Measurements from ENCODE around the gene MEGF6. TPM values are rescaled to one million over a fixed set of nuclear protein-coding genes. Genes with fewer than 3 reads are reported as not detected.
"Not testable (repeated sequence)": the region's sequence is repeated elsewhere in the genome, so short reads cannot be mapped to it uniquely, and the experiment has no call there.

MEGF6 gene
- total RNA-seq, 2 donors from 2014 or later, result 12.4 to 15.8 TPM

- ATAC-seq (no peak), DNase-seq (no peak)
- intact Hi-C loops (cut with DNase I), result no loop called here
Observed at GRCh38 chr1:3630914-3631313, 19.6 kb upstream of the MEGF6 start.

GRCh38 chr1:3630161-3630611, 18.9 kb upstream of the MEGF6 start:
- ATAC-seq (no peak), DNase-seq (peak; percentile 10)
- intact Hi-C loops (cut with DNase I), result no loop called here

GRCh38 chr1:3629561-3630160, 18.4 kb upstream of the MEGF6 start:
- no peak for DNase-seq
- ATAC-seq, result no peak
- intact Hi-C loops (cut with DNase I), result no loop called here

GRCh38 chr1:3628445-3628844, 17.1 kb upstream of the MEGF6 start:
- intact Hi-C loops (cut with DNase I), result no loop called here
- ATAC-seq, result no peak
- no peak for DNase-seq

- DNase-seq, result no peak
- intact Hi-C loops (cut with DNase I), result no loop called here
Observed at GRCh38 chr1:3627515-3628253, 16.4 kb upstream of the MEGF6 start.

DNA sequence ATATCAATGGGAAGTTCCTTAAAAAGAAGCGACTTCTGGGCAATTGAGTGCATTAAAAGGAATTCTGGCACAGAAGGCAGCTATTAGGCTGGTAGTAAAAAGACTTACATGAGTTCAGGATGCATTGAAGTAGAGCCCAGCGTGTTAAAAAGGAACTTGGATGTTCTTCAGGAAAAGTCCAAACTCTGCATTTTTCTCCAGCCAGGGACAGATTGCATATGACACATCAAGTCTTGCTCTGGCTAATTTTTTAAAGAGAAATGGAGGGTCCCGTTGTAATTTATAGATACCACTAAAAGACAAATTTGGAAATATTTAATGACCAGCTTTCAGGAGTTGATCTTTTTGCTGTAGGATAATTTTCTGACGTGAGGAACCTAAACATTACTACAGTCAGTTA, 14.7 kb upstream of the MEGF6 start:
- intact Hi-C loops (cut with DNase I), result no loop called here
- DNase-seq (no peak), ATAC-seq (no peak)

More at GRCh38 chr1:3627515-3628253, 16.4 kb upstream of the MEGF6 start:
- ATAC-seq, result no peak

GRCh38 chr1:3625151-3625907, 14.0 kb upstream of the MEGF6 start:
- intact Hi-C loops (cut with DNase I), result no loop called here
- ATAC-seq (peak; percentile 10 to 21), DNase-seq (peak; percentile 50)

DNA sequence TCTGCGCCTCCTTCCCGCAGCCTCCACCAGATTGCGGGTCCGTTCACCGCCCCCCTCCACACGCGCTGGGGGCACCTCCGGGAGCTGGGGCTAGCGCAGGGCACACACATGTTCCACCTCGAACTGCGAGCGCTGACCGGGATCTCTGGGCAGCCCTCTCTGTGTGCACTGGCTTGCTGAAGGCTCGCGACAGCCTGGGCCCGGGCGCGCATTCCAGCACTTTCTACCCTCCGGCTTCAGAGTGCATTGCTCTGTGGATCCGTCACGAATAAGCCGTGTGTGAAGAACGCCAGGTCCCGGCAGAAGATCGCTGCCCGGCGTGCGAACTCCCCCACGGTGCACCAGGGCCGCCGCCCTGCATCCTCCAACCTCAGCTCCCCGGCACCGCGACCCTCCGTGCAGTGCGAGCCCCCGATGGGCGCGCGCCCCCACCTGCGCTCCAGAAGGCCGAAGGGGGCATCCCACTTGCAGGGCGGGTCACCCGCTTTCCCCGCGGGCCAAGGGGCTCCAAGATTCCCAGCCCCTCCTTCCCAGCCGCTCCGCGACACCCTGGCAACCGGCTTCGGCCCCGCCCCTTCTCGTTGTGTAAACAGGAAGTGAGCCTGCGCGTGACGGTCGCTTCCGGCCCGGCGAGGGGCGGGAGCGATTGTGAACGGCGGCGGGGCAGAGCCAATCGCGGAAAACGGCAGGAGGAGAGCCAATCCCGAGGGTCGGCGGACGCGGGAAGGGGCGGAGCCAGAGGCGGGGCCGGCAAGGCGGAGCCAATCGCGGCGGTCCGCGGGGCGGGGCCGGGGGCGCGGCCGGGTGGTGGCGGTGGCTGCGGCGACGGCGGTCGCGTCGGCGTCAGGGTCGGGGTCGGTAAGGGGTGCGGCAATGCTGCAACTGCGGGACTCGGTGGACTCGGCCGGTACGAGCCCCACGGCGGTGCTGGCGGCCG, 13.2 kb upstream of the MEGF6 start, which contains the start of gene TPRG1L:
Gene TPRG1L (plus strand): TSS at position 816 of the 937 bp plus-strand sequence. CDS start 58 bp downstream, at position 874.
- DNase-seq (peak; percentile 98), ATAC-seq (peak; percentile 98 to 99)
- intact Hi-C loops (cut with DNase I), result no loop called here

DNA sequence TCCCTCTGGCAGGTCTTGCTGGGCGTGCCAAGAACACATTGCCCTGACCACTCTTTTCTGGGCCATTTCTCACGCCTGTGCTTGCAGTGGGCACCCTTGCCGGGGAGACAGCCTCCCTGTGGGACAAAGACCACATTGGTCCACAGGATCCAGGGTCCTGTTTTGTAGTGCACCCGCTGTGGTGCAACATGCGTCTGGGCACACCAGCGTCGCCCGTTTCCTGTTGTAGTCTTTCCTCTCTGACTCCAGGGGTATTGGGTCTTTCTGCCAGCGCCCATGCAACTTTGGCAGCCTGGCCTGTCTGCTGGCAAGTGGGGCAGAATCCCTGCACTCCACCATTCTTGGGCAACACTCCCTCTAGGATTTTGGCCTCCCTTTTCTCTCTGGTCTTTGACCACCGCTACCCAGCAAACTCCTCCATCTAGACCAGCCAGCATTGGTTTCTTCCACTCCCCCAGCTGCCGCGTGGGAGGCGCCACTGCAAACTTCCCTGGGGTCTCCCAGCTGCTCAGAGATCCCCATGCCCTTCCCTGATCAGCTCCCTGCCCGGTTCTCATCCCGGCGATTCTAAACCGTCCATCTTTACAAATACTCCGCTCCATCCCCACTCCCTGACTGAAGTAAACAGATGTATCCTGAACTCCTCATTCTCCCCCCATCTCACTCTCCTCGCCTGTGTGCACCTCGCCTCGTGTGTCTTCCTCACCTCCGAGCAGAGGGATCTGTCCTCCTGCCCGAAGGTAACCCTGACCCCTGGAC, 12.3 kb upstream of the MEGF6 start:
- intact Hi-C loops (cut with DNase I), result no loop called here
- DNase-seq (no peak), ATAC-seq (no peak)

DNA sequence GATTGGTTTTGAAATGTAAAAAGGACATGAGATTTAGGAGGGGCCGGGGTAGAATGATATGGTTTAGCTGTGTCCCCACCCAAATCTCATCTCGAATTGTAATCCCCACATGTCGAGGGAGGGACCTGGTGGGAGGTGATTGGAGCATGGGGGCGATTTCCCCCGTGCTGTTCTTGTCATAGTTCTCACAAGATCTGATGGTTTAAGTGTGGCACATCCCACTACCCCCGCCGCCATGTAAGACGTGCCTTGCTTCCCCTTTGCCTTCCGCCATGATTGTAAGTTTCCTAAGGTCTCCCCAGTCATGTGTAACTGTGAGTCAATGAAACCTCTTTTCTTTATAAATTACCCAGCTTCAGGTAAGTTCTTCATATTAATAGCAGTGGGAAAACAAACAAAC, 10.8 kb upstream of the MEGF6 start:
- intact Hi-C loops (cut with DNase I); ATAC-seq; DNase-seq: not testable (repeated sequence)

GRCh38 chr1:3621151-3621671, 9.9 kb upstream of the MEGF6 start:
- ATAC-seq; intact Hi-C loops (cut with DNase I); DNase-seq: not testable (repeated sequence)

DNA sequence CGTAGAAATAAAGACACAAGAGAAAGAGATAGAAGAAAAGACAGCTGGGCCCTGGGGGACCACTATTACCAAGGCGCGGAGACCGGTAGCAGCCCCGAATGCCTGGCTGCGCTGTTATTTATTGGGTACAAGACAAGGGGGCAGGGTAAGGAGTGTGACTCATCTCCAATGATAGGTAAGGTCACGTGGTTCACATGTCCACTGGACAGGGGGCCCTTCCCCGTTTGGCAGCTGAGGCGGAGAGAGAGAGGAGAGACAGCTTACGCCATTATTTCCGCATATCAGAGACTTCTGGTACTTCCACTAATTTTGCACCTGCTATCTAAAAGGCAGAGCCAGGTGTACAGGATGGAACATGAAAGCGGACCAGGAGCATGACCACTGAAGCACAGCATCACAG, 9.4 kb upstream of the MEGF6 start:
- DNase-seq (no peak), ATAC-seq (no peak)
- intact Hi-C loops (cut with DNase I), result loop anchor here in 1 of 2 donors (1.0 kb wide), 1 partner anchor 129 kb away; no protein-coding TSS in a partner anchor

- intact Hi-C loops (cut with DNase I), result loop anchor here (2.0 to 5.0 kb wide), 3 partner anchors 54 to 128 kb away; no protein-coding TSS in a partner anchor
- ATAC-seq (peak; percentile 72 to 82), DNase-seq (peak; percentile 77)
Observed at GRCh38 chr1:3618881-3619671, 7.8 kb upstream of the MEGF6 start.

- DNase-seq (no peak), ATAC-seq (no peak)
- intact Hi-C loops (cut with DNase I), result loop anchor here (2.0 to 5.0 kb wide), 3 partner anchors 54 to 128 kb away; no protein-coding TSS in a partner anchor
Observed at GRCh38 chr1:3618531-3618880, 7.2 kb upstream of the MEGF6 start.

GRCh38 chr1:3617806-3618345, 6.6 kb upstream of the MEGF6 start:
- no peak for ATAC-seq
- DNase-seq, result no peak
- intact Hi-C loops (cut with DNase I), result loop anchor here (2.0 to 5.0 kb wide), 3 partner anchors 53 to 127 kb away; no protein-coding TSS in a partner anchor

DNA sequence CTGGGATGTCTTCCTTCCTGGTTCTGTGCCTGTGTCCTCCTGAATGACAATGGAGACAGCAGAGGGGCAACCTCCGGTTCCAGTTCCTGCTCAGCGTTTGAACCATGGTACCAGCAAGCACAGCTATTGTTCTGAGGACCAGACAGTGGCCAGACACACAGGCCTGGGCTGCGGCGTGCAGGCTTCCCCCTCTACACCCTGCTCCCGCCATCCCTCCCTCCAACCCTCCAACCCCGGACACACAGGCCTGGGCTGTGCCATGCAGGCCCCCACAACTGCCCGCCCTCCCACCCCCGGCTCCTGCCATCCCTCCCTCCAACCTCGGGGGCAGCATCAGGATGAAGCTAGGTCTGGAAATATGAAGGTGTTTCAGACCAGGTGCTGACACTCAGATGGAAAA, 5.6 kb upstream of the MEGF6 start:
- no peak for ATAC-seq
- intact Hi-C loops (cut with DNase I), result loop anchor here in 1 of 2 donors (5.0 kb wide), 1 partner anchor 55 kb away; no protein-coding TSS in a partner anchor
- DNase-seq, result no peak
